ENCODE data around the gene PLA2G5.
"Not testable (repeated sequence)": the region's sequence is repeated elsewhere in the genome, so short reads cannot be mapped to it uniquely, and the experiment has no call there.

PLA2G5 gene, protein sequence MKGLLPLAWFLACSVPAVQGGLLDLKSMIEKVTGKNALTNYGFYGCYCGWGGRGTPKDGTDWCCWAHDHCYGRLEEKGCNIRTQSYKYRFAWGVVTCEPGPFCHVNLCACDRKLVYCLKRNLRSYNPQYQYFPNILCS

DNA sequence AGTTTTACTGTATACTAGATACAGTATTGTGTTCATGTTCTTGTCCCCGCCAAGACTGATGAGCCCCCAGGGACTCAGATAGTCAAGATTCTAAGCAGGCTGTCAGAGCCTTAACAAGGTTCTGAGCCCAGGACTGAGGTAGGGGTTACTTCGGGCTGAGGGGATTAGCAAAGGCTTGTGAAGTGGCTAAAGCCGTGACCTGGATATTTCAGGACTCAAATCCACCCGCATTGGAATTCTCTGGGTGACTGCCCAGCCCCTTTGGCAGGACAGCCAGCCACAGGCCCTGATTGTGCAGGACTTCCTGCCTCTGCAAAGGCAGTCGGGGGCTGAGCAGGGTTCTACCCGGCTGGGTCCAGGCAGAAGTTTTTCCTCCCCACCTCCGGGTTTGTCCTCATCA lies at the start of gene PLA2G5:
Gene PLA2G5, plus strand, starts transcription at position 321 of the 400 bp plus-strand sequence. CDS start 14,637 bp downstream, outside the sequence.
- ATAC-seq: no peak

DNA sequence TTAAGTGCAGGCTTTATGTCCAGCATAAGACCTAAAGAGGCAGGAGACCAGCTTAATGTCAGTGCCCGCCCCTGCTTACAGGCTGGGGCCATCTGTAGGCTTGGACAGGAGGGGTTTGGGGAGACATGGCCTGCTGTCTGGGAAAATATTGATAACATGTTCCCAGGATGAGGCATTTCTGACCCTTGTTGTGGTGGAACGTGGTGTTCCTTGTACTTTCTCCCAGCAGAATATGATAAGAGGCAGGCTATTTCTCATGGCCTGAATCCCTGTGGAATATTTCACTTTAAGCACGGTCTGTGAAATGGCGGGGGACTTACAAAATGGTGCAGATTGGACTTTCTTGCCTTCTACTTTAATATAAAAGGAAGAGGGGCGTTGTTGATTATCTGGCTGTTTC lies 41.9 kb upstream of the PLA2G5 start:
- ATAC-seq: no peak

DNA sequence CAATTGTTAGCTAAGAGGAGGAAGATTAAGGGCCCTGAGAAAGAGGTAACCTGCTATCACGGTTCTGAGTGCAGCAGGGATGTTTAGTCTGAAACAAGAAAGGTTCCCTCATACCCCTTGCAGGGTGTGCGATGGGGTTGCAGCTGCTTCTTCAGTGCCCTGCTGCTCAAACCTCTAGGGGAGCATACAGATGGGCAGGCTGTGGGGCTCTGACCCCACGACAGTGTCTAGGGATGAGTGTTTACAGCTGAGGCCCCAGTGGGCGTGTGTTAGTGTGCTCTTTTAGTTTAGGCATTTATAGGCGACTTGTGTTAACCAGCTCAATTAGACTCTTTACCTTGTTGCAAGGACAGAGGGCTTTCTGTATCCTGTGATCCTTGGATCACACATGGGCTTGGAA lies 41.3 kb upstream of the PLA2G5 start:
- ATAC-seq: no peak

DNA sequence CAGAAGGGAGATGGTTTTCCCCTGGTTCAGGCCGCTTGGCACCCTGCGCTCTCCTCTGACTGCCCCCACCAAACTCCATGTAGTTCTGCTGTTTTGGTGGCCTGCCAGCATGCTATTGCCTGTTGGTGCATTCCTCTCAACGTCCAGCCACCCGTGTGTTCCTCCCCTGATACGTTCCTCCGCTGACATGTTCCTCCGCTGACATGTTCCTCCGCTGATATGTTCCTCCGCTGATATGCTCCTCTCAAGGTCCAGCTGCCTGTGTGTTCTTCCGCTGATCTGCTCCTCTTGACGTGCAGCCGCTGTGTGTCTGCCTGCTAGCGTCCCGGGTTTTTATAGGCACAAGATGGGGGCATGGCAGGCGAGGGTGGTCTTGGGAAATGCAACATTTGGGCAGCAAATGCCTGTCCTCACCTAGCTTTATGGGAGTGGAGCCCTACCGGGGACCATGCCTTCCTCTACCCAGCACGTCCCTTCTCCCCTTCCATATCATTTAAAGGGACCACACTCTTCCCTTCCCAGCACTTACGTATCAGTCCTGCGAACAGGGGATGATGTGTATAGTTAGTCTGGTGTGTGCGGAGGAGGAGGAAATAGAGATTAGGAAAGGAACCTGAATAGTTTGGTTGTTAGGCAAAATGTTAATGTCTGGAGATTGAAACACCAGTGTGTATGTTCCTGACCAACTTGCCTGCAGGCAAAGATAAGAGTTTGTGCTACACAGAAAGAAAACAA lies 40.6 kb upstream of the PLA2G5 start:
- no peak for ATAC-seq

DNA sequence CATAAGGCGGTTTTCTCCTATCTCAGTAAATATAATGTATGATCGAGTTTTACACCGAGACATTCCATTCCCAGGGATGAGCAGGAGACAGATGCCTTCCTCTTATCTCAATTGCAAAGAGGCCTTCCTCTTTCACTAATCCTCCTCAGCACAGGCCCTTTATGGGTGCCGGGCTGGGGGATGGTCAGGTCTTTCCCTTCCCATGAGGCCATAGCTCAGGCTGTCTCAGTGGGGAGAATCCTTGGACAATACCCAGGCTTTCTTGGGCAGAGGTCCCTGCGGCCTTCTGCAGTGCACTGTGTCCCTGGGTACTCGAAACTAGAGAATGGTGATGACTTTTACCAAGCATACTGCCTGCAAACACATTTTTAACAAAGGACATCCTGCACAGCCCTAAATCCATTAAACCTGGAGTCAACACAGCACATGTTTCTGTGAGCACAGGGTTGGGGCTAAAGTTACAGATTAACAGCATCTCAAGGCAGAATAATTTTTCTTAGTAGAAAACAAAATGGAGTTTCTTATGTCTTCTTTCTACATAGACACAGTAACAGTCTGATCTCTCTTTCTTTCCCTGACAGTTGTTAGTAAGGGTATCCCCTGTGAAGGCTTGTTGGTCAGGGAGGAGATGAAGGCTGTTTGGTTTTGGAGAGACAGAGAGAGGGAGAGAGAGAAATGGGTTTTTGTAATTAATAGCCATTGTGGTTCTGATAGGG lies 39.4 kb upstream of the PLA2G5 start:
- ATAC-seq: not testable (repeated sequence)

DNA sequence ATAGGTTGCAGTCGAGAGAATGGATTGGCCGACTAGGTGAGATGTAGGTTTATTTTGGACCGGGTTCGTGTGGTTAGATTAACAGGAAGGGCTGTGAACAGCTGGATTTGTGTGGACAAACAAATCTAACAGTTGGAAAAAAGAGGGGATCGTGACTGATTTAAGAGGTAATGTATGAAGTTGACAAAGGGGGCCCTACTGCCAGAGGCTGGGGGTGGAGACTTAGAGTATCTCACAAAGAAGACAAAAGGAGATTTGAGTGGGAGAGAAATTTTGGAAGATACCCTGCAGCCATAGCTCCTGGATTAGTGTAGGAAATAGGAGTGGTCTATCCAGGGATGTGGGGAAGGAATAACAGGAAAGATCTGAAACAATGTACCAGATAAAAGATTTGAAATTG lies 38.8 kb upstream of the PLA2G5 start:
- no peak for ATAC-seq

DNA sequence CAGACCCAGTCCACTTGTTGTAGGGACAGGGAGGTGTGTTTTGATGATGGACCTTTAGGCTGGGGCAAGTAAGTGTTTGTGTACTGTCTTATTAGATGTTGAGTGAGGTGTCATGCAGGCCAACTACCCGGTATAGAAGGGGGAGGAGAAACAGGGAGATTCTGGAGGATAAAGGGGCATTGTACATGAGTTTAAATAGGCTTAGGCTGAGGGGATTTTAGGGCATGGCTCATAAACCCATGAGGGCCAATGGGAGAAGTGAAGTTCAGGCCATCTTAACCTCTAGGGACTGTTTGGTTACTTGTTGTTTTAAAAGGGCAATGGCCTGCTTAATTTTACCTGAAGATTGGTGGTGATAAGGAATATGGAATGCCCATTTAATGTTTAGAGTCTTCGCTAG lies 38.2 kb upstream of the PLA2G5 start:
- no peak for ATAC-seq

DNA sequence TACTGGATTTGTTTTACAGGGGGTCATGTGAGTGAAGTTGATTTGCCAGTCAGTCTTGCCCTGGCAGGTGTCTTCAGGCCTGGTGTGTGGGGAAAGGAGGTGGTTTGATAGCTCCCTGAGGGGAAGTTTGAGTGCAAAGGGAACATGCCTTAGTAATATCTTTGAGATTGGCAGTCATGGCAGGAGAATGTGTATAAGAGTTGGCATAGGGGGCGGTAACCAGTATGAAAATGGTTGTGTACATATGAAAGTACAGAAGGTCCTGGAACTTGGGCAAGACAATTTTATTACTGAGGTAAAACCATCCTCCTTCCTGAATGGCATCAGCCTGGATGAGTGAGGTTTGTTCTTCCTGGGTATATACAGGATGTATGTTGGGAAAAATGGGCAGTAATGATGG lies 37.6 kb upstream of the PLA2G5 start:
- no peak for ATAC-seq

DNA sequence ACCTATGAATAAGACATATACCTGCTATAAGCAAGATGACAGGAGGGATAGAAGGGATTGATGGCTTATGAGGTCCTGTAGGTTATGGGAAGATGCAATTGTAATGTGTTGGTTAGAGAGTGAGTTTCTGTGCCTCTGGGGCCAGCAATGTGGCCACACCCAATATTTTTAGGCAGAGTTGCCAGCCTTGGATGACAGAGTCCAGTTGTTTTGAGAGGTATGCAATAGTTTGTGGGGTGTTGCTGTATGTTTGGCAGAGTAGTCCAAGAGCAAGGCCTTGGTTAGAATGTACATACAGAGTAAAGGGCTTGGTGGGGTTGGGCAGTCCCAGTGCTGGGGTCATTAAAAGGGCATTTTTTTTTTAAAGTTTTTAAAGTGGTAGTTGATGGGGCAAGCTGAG lies 36.6 kb upstream of the PLA2G5 start:
- no peak for ATAC-seq

DNA sequence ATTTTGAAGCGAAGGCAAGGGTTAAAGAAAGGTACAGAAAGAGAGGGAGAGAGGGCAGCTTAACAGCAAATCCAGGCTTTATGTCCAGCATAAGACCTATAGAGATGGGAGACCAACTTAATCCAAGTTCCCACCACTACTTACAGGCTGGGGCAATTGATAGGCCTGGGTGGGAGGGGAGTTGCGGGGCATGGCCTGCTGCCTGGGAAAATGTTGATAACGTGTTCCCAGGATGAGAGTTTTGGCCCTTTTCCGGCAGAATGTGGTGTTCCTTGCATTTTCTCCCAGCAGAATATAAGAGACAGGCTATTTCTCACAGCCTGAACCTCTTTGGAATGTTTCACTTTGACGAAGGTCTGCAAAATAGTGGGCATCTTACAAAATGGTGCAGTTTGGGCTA lies 34.9 kb upstream of the PLA2G5 start:
- ATAC-seq: no peak

DNA sequence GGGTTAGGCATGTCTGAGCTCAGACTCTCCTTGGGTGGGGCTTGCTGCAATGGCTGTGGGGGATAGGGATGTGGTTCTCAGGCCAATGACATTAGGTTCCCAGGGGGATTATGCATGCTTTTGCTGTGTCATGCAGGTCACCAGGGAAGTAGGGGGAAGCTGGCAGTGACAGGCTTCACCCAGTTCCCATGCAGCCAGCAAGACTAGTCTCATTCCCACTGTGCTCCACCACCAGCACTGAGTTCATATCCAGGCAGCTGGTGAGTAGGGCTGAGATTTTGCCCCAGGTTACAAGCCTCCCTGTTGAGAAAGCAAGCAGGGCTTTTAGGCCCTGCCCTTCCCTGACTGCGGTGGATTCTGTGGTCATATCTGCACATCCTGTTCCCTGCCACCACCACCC lies 32.1 kb upstream of the PLA2G5 start:
- no peak for ATAC-seq

DNA sequence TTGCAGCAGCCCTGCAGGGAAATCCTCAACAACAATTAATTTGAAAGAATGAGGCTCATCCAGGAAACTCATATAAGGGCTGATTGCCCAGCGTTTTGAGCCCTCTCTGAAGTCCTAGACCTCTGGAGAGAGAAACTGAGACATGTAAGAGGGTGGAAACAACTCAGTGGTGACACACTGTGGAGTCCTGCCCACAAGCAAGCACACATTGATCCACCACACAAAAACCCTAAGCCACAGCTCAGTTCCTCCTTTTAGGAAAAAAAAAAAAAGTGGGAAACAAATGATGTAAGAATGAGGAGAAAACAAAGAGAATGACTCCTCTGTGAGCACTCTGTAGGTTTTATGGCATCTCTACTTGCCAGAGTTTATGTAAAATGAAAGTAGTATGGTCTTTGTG lies 22.9 kb upstream of the PLA2G5 start:
- no peak for ATAC-seq

DNA sequence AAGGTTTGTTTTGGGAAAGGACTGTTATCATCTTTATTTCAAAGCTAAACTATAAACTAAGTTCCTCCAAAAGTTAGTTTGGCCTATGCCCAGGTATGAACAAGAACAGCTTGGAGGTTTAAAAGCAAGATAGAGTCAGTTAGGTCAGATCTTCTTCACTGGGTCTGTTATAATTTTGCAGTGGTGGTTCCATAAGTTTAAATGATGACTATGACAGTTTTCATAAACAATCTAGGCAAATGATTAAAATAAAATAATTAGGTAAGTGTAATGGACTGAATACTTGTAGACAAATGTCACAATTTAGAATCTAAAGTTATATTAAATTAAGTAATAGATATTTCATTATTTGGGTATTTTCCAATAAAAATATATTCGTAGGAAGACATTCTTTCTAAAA lies 21.4 kb upstream of the PLA2G5 start:
- ATAC-seq: no peak

DNA sequence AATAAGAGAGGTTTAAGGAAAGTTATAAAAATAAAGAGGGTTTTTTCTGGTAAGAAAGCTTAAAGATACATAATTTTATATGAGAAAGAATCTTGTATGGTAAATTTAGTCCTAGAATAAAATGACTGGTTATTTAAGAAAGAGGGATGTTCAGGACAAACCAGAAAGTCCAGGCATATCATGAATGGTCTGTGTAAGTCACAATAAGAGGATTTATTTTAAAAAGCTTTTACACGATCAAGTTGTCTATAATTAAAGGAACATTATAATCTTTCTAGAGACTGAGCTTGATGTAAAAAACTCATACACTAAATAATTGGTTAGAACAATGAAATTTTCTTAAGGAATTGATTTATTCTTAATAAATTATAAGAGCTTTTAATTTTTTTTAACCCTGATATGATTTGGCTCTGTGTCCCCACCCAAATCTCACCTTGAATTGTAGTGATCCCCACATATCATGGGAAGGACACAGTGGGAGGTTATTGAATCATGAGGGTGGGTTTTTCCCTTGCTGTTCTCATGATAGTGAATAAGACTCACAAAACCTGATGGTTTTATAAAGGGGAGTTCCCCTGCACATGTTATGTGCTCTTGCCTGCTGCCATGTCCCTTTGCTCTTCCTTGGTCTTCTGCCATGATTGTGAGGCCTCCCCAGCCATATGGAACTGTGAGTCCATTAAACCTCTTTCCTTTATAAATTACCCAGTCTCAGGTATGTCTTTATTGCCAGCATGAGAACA lies 20.8 kb upstream of the PLA2G5 start:
- not testable (repeated sequence) for ATAC-seq

DNA sequence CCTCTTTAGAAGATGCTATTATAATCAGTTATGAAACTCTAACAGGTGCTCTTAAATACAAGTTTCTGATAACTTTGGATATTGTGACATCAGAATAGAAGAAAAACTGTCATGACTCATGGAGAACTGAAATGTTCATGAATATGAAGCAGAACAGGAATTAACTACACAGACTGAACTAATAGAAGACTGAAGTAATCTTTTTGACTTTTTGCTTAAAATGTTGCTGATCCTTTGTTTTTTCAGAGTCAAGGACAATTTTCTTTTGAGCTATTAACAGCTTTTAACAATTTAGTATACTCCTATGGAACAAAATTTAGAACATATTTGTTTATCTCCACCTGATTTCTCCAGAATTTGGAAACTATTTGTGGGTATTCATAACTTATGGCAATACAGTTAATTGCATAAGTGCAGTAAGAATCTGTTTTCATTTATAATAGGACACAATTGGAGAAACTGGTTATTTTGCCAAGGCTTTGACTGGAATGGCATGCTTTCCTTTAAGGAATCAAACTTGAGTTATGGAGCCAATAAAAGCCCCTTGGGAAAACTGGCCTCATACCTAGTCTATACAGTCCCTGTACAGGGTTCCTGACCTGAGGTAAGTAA lies 18.7 kb upstream of the PLA2G5 start:
- no peak for ATAC-seq

DNA sequence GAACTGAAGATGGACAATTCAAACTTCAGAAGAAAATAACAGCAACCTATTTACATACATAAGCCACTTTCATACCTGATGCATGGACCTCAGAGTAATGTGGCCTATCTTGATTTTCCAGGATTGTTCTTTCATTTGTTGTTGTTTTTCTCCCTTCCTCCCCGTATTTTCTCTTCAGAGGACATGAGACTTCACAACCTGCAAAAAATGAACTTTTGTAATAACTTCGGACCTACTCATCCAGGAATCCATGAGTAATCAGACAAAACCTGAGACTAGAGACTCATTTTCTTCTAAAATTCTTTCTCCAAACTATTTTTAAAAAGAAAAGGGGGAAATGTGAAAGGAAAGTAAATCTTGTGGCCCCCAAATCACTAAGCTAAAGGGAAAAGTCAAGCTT lies 17.6 kb upstream of the PLA2G5 start:
- ATAC-seq: no peak

DNA sequence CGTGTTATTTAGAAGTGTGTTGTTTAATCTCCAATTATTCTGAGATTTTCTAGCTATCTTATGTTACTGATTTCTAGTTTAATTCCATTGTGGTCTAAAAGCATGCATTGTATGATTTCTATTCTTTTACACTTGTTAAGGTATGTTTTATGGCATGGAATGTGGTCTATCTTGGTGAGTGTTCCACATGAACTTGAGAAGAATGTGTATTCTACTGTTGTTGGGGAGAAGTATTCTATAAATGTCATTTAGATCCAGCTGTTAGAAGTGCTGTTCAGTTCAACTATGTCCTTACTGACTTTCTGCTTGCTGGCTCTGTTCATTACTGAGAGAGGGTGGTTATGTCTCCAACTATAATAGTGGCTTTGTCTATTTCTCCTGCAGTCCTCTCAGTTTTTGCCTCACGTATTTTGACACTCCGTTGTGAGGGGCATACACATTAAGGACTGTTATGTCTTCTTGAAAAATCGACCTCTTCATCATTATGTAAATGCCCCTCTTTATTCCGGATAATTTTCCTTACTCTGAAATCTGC lies 12.0 kb upstream of the PLA2G5 start:
- ATAC-seq: no peak

DNA sequence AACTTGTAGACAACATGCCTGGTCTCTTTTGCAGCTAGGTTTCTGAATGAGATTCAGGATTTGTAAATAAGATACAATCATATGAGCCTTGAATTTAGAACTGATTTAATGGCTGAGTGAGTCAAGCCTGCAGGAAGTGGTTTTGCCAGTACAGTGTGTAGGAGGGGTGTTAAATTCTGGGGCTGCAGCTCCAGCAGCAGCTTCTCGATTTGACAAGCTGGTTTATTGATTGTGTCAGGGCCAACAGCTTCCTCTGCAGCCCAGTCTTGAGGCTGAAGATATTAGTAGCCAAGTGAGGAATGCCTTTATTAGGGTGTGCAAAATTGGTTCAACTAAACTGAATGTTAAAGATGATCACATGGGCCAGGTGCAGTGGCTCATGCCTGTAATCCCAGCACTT lies 11.5 kb upstream of the PLA2G5 start:
- ATAC-seq: peak; percentile 76 to 88

DNA sequence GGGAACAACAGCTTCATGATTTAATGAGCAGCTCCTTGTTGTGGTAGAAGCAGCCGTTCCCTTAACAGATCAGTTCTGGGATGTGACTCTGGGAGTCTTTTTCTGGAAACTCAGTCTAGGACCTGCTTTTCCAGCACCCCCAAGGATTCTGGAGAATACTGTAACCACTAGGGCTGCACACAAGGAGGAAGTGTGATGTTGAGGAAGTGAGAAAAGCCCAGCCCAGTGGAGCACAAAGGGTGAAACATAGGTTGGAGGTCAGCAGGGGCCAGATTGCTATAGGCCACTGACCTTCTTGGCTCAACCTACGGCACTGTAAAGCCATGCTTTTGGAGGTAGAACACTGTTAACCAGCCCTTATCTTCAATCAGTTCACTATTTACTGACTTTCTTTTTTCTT lies 10.1 kb upstream of the PLA2G5 start:
- no peak for ATAC-seq

DNA sequence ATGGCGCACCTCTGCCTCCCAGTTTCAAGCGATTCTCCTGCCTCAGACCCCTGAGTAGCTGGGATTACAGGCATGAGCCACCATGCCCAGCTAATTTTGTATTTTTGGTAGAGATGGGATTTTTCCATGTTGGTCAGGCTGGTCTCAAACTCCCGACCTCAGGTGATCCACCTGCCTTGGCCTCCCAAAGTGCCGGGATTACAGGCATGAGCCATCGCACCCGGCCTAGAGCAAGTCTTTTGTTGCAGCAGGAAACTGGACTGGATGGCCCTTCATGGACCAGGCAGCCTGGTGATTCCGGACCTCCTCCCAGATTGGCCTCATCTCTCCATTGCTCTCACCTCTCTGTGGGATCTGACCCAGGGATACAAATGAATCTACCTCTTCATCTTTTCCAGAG lies 9.2 kb upstream of the PLA2G5 start:
- not testable (repeated sequence) for ATAC-seq

DNA sequence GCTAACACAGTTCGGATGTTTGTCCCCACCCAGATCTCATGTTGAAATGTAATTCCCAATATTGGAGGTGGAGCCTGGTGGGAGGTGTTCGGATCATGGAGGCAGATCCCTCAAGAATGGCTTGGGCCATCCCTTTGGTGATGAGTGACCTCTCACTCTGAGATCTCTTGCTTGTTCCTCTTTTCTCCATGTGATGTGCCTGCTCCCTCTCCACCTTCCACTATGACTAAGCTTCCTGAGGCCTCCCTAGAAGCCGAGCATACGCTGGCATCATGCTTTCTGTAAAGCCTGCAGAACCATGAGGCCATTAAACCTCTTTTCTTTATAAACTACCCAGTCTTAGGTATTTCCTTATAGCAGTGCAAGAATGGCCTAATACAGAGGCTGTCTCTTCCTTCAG lies 8.1 kb upstream of the PLA2G5 start:
- ATAC-seq: no peak

DNA sequence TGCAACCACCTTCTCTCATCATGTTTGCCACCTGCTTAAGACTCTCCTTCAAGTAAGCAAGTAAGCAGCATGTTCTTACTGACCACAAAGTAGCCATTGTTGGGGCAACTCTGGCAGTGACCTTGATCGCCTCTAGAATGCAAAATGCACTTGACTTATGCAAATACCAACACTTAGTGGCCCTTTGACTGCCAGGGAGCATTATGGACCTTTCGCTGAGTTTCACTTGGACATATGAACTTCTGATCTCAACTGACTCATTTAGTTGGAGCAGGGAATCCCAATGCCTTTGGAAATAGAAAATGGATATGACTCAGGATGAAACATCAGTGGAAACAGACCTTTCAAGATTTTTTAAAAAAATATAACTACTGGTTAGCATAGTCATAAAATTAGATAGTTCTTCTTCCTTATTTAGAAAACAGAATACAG lies 6.1 kb upstream of the PLA2G5 start:
- no peak for ATAC-seq

DNA sequence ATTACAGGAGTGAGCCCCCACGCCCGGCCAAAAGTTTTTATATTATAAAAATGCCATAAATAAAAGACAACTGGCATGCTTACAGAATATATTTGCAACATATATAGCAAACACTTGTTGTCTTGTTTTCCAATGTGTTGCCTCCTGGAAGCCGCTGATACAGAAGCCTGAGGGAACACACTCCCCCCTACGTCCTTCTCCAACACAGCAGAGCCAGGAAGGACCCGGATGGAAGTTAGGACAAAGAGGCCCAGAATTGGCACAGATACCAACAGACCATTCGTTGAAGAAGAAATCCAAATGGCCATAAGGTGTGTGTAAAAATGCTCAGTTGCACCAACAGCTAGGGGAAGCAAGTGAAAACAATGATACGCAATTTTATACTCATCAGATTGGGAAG lies 1.3 kb upstream of the PLA2G5 start:
- ATAC-seq: no peak

Measured in activated CD4-positive, CD25-positive, alpha-beta regulatory T cell treated with anti-CD3 and anti-CD28 coated beads, Interleukin-2, amount 50 U/mL, for 24 hours (primary cell).